ENCODE results near the gene EPS8L2.

The EPS8L2 gene

DNA sequence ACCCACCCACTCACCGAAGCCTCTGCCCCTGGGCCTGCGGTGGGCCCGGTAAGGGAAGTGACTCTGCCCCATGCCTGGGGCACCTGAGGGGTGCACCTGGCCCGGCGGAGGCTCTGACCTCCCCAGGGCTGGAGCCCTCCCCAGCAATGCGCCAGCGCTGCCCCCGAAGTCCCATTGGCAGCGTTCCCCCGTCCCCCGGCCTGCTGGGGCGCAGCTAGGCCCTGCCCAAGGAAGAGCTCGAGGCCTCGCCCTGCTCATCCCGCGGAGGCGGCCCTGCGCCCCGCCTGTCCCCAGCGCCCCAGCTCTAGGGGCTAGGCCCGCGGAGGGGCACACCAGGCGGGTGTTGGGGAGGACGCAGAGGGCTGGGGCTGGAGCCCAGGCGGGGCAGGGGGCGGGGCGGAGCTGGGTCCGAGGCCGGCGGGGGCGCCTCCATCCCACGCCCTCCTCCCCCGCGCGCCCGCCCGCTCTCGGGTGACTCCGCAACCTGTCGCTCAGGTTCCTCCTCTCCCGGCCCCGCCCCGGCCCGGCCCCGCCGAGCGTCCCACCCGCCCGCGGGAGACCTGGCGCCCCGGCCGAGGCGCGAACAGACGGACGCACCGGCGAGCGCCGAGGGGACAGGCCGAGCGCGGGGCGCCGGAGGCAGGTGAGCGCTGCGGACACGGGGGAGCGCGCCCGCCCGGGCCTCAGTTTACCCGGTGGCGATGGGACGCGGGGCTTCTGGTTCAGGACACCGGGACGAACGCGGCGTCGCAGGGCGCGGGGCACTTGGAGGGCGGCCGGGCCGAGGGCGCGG is at the start of gene EPS8L2:
Gene EPS8L2 (plus strand): TSS at position 586 of the 793 bp plus-strand sequence. CDS start 3,177 bp downstream, outside the sequence.
- no peak for DNase-seq

DNA sequence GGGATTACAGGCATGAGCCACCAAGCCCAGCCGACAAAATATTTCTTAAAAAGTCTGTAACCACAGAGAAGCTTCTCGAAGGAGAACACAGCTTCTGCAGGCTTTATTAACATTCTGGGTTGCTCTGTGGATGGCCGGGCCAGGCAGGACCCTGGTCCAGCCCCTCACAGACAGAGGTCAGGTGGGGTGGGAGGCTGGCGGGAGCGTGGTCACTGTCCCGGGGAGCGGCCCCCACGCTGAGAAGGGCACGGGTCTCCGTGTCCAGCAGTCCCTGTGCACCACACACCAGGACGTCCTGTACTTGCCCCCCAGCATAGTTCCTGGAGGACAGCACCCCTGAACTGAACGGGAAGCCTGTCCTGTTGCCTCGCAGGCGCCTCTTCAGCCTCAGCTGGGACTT is 49.6 kb upstream of the EPS8L2 start:
- DNase-seq = no peak

DNA sequence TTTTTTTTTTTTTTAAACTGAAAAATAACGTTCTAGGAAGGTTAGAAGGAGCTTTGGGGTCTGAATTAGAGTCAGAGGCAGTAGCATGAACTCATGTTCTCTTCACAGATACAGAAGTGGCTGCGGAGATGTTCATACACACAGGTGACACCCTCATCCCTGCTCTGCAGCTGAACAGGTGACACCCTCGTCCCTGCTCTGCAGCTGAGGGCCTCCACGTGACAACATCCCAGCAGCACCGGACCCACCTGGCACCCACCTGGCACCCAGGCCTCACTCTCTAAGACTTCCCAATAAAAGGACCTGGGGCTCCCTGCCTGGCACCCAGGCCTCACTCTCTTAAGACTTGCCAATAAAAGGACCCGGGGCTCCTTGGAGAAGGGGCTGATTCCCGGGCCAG is 49.2 kb upstream of the EPS8L2 start:
- DNase-seq = no peak

DNA sequence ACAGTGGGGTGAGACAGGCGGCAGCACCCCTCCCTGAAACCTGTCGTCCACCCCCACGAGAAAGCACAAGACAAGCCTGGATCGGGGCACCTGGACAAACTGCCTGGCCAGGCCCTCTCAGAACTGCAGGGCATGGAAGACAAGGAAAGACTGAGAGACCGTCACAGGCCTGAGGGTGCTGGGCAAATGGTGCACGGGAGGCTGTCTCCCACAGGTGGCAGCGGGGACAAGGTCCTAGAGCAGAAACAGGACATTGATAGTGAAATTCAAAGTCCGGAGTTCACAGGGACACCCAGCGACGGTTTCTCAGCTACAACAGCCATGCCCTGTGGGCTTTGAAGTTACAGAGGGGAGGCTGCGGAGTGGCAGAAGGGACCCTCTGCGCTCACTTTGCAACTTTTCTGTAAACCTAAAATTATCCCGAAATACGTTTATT is 48.3 kb upstream of the EPS8L2 start:
- DNase-seq = no peak

DNA sequence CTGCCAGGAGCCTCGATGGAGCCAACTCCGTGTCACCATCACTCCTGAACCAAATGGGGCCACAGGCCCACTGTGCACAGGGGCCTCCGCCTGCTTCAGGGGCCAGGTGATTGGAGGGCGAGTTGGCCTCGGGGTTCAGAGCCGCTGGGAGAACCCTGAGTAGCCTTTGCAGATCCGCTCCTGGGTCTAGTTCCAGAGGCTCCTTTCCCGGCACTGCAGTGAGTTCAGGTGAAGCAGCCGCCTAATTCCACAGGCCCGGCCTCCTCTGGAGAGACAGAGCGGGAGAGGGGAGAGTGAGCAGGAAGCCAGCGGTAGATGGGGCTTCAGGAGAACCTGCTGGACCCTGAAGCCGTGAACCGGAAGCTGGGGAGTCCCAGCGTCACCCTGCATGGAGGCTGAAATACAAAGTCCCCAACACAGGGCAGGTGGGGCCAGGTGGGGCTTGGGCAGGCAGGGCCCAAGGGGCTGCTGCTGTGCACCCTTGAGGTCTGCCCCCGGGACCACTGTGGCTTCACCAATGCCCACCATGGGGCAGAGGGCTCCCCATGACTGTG is 46.4 kb upstream of the EPS8L2 start:
- no peak for DNase-seq

DNA sequence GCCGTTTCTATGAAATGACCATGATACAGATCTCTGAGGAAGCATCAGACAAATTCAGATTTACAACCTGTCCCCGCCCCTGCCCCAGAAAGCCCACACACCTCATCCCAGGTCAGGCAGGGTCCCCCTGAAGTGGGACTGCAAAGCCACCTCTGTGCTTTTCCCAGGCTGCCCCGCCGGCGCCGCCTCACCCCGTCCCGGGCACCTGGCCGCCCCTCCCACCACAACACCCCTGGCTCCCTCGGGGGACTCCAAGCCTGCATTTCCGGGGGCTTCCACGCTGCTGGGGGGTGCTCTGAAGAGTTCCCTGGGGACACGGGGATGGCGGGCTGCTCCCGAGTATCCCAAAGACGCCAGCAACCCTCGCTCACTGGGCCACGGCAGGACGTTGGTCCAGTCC is 45.8 kb upstream of the EPS8L2 start:
- no peak for DNase-seq

DNA sequence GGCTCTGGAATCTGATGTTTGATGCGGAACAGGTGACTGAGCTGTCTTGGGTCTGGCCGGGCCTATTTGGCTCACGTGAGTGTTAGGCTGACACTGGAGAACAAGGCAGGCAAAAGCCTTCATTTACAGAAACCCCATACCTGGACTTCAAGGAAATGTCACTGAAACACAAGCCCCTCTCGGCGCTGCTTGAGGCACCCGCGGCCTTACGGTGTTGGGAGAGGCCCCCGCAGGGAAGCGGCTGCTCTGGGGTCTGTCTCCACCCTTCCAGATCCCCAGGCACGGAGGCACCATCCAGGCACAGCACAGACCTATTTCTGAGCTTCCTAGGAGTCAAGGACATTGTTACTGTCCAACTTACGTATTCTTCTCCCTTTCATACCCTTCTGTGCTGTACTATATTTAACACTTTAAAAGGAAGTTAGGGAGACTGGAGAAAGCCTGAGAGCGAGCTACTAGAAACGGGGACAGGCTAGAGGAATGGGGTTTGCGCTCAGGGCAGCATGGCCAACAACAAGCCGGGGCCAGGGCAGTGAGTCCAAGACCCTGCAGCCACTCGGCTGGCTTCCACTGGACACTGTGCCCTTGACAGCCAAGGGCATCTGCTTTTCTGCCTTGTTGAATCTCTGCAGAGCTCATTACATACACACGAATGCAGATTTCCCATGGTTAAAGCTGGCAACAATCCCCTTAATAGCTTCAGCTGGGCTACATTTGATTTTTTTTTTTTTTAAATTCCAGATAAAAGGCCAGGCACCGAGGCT is 45.2 kb upstream of the EPS8L2 start:
- DNase-seq = no peak

DNA sequence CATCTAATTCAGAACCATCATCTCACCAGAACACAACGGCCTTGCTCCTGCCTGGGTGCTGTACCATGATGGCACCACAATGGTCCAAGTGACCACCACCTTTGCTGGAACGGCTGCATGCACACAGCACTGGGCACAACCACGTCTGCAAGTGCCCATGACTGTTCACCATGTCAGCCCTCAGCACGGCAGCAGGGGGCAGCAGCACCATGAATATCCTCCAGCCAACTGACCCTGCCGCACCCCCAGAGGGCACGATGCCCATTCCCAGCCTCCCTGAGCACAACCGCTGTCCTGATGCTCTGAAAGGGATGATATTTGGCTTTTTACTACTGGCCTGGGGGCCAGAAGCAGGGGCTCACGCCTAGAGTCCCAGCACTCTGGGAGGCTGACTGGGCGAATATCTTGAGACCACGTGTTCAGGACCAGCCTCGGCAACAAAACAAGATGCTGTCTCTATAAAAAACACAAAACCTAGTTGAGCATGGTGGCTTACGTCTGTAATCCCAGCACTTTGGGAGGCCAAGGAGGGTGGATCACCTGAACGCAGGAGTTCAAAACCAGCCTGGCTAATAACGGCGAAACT is 43.2 kb upstream of the EPS8L2 start:
- DNase-seq = peak in 36 of 51 donors; percentile 18 to 74 (median 50)

DNA sequence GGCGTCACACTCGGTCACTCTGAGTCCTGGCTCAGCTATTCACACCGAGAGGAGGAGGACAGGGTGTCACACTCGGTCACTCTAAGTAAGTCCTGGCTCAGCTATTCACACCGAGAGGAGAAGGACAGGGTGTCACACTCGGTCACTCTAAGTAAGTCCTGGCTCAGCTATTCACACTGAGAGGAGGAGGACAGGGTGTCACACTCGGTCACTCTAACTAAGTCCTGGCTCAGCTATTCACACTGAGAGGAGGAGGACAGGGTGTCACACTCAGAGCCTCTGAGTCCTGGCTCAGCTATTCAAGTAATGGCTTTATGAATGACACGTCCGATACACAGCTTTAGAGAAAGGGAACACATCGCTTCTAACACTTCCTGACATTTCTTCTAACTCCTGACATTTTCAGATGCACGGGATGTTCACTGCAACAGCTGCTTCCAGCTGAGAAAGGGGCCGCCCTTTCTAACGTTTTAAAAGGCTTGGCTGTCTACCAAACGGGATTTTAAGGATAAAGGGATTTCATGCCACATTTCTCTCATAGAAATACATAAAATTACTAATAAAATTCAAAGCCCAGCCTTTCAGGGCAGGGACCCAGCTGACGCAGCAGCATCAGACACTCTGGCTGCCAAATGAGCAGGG is 40.8 kb upstream of the EPS8L2 start:
- DNase-seq = no peak

DNA sequence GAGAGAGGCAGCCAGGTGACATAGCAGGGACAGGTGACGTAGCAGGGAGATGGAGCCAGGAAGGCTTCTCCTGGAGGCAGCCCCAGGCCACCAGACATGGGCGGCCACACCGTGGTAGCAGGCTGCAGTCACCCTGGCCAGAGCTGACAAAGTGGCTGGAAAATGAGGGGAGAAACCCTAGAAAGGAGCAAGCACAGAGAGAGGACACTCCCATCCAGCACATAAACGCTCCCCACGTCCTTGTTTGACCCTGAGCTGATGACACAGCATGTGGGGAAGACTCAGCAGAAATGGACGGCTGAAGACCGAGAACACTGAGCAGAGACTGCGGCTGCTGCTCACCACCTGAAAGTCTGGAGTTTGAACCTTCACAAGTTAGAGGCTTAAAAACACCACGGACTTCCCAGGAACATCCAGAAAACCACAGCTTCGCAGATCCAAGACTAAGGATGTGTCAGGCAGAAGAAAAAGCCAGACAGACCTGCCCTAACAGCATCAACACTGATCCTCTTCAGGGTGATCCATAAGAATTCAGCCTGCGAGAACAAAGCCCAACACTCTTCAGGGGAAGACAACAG is 40.2 kb upstream of the EPS8L2 start:
- DNase-seq = peak in 8 of 51 donors; percentile 12 to 37 (median 21)

DNA sequence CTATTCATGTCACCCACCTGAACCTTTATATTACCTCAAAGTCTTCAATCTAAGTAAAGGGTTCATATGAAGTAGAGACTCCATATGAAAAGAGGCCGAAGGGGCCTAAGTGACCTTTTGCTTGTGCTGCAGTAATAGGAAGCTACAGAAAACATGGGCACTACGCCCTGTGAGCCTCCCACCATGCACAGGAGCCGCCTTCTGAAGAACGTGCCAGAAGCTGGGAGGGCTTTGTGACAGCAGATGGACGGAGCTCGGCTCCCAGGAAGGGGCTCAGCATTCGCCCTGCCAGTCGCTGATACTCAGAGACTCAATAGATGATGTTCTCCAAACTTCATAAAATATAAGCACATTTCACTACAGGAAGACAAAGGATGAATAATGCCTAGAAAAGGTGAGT is 32.2 kb upstream of the EPS8L2 start:
- DNase-seq = no peak

DNA sequence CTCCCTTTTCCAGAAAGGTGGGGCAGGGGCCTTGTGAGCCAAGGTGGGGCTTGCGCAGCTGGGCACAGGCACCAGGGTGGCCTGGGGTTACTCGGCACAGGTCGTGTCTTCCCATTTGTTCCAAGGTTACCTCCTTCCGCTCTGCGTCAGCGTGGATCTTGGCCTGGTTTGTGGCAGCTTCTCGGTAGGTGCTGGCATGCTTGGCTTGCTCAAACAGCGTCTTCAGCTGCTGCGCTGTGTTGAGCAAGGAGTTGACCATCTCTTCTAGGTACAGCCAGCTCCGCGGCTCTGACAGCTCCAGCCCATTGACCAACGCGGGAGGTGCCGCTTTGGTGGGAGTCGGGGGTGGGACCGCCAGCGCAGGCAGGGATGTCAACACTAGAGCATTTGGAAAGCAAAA is 31.6 kb upstream of the EPS8L2 start:
- DNase-seq = no peak

DNA sequence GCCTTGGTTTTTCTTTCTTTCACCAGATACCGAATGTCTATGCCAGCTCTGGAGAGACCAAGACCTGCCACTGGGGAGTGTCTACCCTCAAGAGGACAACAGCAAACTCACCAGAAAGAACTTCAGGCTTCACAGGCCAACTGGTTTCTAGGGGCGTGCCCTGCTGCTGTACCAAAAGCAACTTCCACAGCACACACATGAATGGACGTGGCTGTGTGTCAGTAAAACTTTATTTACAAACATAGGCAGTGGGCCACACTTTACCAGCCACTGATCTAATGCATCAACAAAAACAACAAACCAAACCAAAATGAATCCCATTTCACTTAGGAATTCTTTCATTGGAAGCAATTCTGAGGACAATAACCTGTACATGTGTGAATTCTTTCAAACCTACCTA is 27.7 kb upstream of the EPS8L2 start:
- no peak for DNase-seq

DNA sequence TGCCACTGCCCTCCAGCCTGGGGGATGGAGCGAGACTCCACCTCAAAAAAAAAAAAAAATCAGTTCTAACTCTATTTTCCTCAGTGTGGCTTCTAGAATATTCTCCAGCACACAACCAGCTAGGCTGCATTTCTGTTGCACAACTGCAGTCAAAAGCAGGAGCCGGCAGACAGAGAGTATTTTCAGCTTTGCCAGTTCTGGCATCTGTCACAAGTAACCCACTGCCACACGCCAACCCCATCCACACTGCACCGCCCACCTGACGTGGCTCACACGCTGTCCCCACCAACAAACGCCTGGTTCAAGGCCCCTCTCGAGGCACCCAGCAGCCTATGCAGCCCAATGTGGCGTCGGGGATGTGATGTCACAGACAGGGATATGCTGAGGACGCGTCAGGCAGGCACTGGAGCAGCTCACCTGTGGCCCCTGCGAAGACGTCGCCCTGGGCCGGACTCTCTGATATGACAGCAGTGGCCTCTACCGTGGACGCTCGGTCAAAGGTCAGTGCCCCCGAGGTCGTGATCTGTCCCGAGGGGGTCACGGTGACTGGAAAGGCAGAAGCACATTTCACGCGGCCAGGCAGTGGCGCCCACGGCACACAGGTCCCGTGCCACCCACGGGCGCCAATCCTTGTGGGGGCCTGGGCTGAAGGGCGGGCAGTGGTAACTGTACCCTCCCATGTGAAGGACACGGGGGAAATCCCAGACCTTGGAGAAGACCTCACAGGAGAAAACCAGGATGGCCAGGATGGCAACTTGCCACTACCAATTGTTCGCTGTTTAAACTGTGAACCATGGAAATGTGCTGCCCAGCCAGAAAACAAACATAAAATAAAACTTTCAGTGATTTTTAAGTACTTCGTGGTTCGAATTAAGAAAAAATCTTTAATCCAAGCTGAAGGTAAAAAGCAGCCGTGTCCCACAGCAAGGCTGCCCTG is 26.5 kb upstream of the EPS8L2 start:
- no peak for DNase-seq

DNA sequence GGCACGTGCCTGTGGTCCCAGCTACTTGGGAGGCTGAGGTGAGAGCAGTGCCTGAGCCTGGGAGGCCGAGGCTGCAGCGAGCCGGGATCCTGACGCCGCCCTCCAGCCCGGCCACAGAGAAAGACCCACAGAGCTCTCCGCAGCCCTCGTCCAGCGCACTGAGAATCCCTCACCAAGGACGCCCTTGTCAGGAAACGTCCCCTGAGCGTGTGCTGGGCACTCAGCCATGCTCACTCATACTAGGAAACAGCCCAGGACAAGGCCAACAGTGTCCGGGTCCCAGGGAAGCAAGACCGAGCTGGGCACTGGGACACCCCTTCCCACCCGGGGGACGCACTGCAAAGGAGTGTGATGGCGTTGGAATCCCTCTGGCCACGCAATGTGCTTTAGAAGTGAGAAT is 25.6 kb upstream of the EPS8L2 start:
- DNase-seq = peak in 3 of 51 donors; percentile 13 to 54 (median 14)

DNA sequence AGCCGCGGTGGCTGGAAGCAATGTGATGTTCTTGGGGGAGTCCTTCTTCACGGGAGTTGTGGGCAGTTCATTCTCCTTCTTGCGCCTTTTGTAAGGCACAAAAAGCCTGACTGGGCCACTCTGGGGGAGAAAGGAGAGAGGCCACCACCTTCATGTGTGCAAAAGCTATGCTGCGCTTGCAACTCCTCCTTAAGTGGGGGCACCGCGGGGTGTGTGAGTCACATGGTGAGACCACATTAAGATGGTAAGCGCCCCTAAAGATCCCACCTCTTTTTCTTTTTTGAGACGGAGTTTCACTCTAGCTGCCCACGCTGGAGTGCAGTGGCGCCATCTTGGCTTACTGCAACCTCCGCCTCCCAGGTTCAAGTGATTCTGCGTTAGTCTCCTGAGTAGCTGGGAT is 25.1 kb upstream of the EPS8L2 start:
- DNase-seq = no peak

DNA sequence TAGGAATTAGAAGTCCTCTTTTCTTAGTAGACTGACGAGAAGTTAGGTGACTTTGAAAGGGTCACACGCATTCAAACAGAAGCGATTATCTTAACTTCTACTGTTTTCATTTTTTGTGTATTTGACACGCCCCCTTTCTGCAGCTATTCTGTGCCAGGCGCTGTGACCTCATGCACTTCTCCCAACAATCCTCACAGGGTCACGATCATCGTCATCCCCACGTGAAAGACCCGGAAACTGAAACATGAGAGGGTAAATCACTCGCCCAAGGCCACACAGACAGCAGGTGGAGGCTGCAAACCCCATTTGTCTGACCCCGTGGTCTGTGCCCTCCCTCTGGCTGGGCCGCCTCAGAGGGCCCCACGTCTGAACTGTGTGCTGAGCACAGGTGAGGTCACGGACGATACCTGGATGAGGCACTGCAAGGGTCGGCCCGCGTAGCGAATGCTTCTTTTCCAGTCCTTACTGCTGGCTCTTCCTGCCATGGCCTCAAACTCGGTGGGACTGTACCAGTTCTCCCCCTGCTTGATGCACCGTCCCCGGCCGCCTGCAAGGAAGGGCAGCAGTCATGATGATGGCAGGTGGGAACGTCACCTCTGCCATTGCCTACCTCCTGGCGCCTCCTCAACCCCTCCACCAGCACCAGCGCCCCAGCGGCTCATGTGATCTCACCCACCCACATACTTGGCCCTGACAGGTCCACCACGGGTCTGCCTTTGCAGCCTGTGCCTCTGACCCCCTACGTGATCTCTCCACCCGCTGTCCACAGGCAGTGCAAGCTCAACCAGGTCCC is 19.4 kb upstream of the EPS8L2 start:
- DNase-seq = no peak

DNA sequence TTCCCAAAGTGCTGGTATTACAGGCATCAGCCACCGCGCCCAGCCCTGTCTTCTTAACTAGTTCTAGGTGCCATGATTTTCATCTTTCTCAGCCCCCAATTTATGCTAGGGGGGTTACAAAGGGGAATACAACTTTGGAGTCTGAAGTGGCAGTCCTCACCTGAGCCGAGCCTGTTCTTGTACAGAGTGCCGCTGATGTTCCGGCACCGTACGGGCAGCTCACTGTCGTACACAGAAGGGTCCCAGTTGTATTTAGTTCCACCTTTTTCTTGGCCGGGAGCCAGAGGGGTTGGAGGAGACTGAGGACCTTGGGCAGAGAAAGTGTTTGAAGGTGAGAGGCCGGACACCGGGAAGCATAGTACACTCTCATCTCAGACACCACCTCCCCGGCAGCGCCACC is 18.3 kb upstream of the EPS8L2 start:
- DNase-seq = no peak

DNA sequence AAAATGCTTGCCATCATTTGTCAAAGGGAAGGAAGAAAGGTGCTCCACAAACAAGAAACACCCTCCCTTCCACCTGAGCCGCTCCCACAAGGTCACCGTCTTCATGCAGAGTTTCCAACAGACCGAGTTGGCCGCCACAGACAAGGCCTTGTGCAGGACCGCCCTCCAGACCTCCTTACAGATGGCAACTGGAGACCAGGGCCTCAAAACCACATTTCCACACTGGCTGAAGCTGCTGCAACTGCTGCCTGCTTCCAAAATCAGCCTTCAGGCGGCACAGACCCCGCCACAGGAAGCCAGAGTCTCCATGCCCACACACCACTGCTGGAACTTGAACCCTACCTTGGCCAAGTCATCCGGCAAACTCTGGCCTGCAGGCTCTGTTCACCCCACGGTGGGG is 17.4 kb upstream of the EPS8L2 start:
- no peak for DNase-seq

Data from hypothalamus (tissue), 51 donors.